Effector CD8-positive, alpha-beta T cell (primary cell): Measurements from ENCODE around the gene CCDC13.

Experiments
- DNase-seq: peaks from one replicate; lab custom pipeline; 2025; lab: John Stamatoyannopoulos, UW

The CCDC13 gene

GRCh38 chr3:42796332-42796885 is 23.4 kb upstream of the CCDC13 start:
- DNase-seq, result no peak

- DNase-seq, result no peak
These were observed 22.6 kb upstream of the CCDC13 start for GRCh38 chr3:42795621-42796181.

DNA sequence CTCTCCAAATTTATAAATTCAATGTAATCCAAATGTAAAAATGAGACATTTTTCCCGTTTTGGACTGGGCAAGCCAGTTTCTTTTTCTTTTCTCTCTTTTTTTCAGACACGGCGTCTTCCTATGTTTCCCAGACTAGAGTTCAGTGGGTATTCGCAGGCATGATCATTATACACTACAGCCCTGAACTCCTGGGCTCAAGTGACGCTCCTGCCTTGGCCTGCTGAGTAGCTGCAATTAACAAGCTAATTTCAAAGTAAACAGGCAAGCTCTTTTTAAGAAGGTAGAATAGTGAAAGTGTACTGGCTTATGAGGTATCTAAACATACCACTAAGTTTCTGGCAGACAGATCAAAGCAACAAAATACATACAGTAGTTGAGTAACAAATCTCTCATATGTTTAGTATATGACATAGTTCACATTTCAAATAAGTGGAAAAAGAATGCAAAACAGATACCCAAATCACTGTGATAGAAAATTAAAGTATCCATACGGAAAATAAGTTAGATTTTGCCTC is 17.7 kb upstream of the CCDC13 start:
- no peak for DNase-seq

GRCh38 chr3:42786631-42787030 is 13.6 kb upstream of the CCDC13 start:
- no peak for DNase-seq

GRCh38 chr3:42786212-42786611 is 13.2 kb upstream of the CCDC13 start:
- DNase-seq, result no peak

DNA sequence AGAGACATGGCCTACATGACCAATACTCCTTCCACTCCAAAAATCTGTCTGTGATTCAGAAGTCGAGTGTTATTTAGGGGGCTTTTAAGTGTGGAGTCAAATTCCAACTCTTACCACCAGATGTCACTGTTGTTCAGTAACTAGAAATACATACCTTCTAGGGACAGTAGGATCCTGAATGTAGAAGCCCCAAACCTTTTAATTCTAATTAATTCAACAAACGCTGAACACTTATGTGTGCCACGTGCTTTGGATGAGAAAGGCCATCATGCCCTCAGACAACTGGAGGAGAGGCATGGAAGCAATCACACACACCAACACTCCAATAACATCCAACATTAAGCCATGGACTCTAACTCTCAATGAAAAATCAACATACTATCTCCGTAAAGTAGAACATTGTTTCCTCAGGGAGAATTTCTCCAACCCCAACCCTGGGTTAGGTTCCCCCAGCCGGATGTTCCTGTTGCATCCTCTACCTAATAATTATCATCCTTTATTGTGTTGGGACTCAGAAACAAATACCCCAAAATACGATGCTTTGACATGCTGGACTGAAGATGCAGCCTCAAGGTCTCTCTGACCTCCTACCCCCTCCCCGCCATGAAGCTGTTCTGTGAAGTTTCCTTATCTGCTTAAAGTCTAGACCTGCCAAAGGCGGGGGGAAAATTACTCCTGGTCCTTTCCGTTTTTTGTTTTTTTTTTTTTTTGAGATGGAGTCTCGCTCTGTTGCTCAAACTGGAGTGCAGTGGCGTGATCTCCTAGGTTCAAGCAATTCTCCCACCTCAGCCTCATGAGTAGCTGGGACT is 8.0 kb upstream of the CCDC13 start:
- no peak for DNase-seq

DNA sequence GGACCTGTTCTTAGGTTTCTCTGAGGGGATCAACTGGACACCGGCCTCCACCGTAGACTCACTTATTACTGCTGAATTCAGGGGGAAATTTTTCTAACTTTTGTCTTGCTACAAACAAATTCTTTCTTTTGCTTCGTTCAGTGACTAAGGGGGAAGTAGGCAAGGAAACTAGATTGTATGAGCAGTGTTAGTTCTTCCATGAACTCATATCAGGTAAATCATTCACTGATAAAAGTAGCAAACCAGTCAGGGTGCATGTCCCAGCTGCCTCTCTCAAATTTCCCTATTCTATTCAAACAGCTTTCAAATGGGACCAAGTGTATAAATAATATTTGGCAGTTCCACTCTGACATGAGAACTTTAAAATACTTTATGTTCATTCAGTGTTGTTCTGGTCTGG is 7.3 kb upstream of the CCDC13 start:
- no peak for DNase-seq

DNA sequence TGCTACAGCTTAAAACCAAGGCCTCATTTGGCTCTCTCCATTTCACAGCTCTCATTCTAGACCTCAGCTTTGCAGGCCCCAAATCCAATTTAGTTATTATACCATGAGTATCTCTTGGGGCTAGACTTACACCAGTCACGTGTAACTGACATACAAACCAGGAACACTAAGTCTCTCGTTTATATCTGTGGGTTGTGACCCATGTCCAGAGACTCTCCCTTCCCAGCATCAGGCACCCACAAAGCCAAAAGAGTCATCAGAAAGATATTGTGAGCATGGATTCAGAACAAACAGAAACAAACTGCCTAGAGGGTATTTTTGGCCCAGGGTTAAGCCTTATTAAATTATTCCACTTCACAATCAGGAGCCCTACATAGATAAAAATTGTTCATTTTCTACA is 5.6 kb upstream of the CCDC13 start:
- DNase-seq, result no peak

DNA sequence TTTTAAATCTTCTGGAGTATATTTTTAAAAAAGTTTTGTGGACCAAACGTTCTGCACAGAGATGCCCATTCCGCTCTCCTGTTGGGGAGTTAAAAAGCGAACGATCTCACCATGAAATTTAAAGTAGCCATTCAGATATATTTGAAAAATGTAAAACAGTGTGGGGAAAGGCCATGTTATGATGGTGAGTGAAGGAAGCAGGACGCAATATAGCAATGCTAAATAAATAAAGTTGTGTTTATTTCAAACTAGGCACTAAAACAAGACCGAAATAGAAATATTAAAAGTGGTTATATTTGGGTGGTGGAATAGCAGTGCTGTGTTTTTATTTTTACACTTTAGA is 327 bp upstream of the CCDC13 start:
- no peak for DNase-seq

DNA sequence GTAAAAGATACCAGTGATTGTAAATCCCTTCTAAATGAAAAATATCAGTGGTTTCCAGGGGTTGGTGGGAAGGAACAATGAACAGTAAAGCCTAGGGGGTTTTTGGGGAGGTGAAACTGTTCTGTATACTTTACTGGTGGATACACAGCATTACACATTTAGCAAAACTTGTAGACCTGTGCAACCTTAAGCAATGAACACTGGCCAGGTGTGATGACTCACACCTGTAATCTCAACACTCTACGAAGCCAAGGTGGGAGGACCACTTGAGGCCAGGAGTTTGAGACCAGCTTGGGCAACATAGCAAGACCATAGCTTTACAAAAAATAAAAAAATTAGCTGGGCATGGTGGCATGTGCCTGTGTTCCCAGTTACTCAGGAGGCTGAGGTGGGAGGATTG is 1.8 kb downstream of the CCDC13 start:
- DNase-seq, result no peak

- DNase-seq, result no peak
These were observed 3.4 kb downstream of the CCDC13 start for GRCh38 chr3:42769477-42770131.

DNA sequence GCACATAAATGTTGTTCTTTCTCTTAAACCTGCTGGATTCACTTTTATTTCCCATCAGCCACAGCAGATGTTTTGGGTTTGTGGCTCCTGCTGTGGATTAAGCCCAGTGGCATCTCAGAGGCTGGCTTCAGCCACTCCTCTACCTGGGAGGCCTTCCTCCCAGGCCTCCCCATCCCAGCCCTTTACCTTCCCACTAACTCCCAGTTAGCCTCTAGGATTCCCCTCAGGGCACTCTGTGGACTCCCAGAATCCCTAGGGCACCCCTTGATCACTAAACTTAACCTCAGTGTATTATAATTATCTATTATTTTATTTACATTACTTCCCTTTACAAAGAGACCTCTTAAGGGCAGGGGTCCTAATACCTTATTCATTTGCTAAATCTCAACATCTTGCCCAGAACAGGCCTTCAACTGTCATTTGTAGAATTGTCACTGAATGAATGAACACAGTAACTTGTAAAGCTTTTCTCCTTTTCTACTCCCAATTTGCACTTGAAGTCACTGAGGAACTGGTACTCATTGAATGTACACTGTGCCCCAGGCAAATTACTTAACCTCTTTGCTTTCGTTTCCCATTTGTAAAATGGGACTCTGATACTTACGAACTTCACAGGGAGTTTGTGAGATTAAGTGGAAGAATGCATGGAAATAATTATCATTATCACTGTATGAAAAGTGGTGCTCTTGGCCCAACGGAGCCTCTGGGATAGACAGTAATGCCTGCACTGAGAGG is 8.3 kb downstream of the CCDC13 start:
- no peak for DNase-seq

GRCh38 chr3:42764115-42764514 is 8.9 kb downstream of the CCDC13 start:
- DNase-seq, result no peak

GRCh38 chr3:42763021-42763420 is 10.0 kb downstream of the CCDC13 start:
- no peak for DNase-seq

- no peak for DNase-seq
These were observed 10.9 kb downstream of the CCDC13 start for GRCh38 chr3:42762046-42762724.

DNA sequence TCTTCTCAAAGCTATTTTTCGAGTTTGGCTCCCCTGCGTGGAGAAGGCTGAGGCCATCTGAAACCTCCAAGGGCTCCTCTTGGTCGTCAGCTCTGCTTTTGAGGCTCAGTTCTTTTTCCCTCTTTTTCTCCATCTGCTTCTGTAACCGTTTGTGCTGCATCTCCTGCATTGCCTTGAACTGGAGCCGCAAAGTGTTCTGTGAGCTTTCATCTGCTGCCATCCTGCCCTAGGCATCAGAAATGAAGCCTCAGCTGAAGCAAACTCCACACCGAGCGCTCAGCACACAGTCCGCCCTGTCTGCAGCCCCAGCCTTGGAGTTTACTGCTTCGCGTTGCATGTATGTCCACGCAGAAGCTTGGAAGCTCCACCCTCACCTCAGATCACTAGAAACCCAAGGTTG is 14.9 kb downstream of the CCDC13 start:
- DNase-seq, result no peak

DNA sequence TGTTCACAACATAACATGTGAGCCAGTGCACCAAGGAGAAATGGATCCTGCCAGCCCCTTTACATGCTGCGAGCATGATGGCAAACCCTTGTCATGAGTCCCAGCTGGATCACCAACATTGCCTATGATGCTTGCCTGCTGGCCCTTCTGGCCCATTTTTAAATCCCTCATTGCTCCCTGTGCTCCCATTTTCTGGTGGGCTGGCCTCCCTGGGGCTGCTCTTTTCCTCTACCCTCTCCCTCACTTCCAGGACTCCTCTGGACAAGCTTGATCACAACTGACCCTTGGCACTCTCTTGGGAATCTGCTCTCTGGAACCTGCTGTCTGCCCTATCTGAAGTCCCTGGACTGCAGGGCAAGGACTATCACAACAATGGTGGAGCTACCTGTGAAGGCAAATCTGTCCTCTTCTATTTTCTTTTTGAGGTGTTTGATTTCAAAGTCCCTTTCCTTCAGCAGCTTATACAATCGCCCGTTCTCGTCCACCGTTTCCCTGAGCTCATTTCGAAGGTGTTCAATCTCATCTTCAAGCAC is 16.3 kb downstream of the CCDC13 start:
- no peak for DNase-seq

GRCh38 chr3:42755681-42756578 is 17.1 kb downstream of the CCDC13 start:
- DNase-seq, result no peak

DNA sequence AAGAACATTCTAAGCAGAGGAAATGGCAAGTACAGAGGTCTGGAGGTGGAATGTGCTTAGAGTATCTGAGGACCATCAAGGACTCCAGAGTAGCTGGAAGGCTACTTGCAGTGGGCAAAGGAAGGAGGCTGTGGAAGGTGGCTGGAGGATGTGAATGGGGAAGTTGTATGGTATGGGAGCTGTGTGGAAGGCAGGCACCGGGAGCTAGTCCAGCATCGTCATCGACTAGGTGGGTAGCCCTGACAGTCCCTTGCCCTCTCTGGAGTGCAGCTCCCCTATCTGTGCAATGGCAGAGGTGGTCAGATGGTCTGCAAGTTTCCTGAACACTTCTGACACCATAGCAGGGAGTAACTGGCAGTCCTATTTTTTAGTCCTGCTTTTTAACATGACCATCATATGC is 19.3 kb downstream of the CCDC13 start:
- DNase-seq, result no peak

- no peak for DNase-seq
These were observed 20.1 kb downstream of the CCDC13 start for GRCh38 chr3:42752961-42753360.
